Renal cortex interstitium (tissue), 11 donors: ENCODE data around the gene RECQL5. TPM values are rescaled to one million over a fixed set of nuclear protein-coding genes. Genes with fewer than 3 reads are reported as not detected.
A peak's percentile ranks its signal among the peaks of the same experiment; 100 is the strongest.
"Not testable (repeated sequence)": the region's sequence is repeated elsewhere in the genome, so short reads cannot be mapped to it uniquely, and the experiment has no call there.

Experiments
- DNase-seq, 11 donors: peaks; one replicate each; pipeline ENCODE4 v3.0.0-alpha.2; 2013; ENCODE audit warnings: low read depth in 9 of 11, low spot score in 4 of 11; ENCODE audit errors: extremely low read depth in 1 of 11
- polyA plus RNA-seq, 3 donors: library from polyadenylated mRNA; unstranded; fragments of 120-200 nt; gene quantifications; one replicate each; pipeline ENCODE4 v1.2.1, GENCODE V29; 2013; ENCODE audit not compliant: insufficient read length in 3 of 3

The RECQL5 gene
- polyA plus RNA-seq, 3 donors, result 34.6 to 52.3 (median 44.1) TPM

DNA sequence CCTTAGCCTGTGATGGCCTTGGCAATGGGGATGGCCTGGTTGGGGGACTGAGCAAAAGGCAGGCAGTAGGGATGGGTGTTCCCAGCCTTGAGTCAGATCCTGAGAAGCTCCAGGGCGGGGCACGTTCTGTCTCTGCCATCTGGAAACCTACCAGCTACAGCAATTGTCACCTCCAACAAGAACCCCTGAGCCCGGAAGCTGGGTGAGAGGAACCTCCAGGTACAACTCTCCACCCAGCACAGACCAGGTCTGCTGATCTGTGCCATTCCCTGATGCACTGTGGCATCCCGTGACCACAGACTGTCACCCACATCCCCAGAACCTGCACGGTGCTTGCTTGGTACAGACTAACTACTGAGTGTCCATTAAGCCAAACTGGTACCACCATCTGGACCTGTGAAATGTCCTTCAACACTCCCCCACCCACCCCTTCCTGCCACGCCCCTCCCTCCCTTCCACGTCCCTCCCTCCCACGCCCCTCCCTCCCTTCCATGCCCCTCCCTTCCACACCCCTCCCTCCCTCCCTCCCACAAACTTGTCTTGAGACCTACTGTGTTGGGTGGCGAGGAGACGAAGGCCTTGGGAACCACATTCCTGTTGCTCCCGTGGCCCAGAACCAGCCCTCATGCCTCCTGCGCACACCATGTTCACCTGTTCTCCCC lies 62.8 kb downstream of the RECQL5 start:
- DNase-seq, result no peak

DNA sequence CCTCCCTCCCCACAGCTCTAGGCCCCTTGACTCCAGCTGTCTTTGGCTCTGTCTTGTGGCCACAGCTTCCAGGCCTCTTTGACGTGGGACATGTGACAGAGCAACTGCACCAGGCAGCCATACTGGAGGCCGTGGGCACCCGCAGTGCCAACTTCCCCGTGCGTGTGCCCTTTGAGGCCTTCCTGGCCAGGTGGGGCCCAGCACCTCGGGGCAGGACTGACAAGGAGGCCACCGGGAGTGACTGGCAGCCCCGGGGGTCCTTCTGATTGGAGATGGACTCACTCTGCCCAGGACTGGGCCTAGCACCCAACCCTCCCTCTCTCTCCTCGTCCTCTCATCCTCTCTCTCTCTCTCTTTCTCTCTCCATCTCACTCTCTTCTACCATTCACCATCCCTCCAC lies 63.8 kb downstream of the RECQL5 start:
- no peak for DNase-seq

DNA sequence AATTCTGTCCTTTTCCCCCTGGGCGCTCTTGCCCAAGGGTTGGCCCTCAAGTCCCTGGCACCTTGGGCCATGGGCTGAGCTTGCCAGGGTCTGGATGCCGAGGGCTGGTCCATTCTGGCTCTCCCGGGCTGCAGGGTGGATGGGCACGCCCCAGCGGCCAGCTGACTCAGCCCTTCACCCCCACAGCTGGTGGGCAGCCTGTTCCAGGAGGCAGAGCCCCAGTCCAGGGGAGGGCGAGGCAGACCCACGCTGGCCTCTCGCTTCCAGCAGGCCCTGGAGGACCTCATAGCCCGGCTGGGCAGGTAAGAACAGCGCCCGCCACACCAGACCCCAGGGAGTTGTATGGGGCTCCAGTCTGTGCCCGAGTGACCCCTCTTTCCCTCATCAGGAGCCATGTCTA lies 64.3 kb downstream of the RECQL5 start:
- DNase-seq, result no peak

DNA sequence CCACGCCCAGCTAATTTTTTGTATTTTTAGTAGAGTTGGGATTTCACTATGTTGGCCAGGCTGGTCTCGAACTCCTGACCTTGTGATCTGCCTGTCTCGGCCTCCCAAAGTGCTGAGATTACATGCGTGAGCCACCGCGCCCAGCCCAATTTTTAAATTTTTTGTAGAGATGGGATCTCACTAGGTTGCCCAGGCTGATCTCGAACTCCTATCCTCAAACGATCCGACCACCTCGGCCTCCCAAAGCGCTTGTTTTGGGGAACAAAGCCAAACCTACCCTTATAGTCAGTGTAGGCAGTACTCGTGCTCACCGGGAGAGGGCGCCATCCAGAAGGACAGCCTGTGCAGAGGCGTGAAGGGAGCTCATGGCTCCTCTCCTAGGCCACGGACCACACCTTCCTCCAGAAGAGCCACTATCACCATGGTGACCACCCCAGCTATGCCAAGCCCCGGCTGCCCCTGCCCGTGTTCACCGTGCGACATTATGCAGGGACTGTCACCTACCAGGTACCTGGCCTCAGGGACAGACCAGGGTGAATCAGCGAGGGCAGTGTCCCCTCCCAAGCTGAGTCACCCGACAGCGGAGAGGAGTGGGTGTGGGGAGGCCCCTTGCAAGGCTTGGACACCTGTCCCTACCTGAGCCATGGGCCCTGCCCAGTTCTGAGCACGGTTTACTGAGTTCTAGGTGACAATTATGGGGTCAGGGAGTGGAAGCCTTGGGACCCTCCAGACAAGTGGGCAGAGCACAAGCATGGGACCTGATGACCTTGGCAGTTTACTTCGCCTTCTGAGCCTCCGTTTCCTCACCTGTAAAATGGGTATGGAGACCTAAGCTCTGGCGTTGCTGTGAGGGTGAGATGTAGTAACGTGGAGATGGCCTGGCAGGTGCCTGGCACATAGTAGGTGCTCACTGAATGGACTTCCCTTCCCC lies 65.6 kb downstream of the RECQL5 start:
- peak in 2 of 11 donors; percentile 9 to 13 for DNase-seq

DNA sequence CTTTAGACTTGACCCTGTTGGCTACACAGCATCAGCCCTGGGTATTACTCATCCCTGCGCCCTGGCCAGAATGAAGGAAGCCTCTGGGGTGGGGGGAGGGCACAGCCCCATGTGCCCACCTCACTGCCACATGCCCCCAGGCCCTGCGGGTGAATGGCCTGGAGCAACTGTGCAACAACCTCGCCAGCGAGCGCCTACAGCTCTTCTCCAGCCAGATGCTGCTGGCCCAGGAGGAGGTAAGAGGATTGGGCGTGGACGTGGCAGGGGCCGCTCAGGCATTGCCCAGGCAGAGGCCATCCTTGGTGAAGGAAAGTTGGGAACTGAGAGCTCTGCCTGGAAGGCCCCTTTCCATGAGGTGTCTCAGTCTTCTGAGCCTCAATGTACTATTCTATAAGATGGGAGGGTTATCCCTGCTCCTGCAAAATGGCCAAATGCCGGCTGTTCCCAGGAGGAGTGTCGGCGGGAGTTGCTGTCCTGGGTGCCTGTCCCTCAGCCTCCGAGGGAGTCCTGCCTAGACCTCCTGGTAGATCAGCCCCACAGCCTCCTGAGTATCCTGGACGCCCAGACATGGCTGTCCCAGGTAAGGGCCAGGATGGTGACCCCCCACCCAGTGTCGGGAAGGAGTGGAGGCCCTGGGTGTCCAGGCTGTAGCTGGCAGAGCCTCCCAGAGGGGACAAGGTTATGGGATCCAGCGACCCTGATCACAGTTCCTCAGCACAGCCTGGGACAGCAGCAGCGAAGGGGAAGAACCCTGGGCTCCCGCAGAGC lies 70.5 kb downstream of the RECQL5 start:
- no peak for DNase-seq

DNA sequence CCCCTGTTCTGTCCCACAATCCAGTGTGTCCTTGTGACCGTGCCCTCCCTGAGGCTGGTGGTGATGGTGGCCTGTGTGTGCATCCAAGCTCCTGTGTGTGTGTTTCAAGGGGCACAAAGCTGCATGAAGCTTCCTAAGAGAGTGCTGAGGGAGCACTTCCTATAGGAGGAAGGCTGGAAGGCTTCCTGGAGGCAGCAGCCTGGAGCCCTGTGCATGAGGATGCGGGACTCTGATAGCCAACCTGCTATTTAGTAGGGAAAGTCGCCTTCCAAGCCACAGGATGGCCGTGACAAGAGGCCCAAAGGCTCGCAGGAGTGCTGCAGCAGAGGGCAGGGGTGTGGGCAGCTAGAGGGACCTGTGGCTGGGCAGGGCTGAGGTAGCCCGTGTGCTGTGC lies 71.0 kb downstream of the RECQL5 start:
- no peak for DNase-seq

DNA sequence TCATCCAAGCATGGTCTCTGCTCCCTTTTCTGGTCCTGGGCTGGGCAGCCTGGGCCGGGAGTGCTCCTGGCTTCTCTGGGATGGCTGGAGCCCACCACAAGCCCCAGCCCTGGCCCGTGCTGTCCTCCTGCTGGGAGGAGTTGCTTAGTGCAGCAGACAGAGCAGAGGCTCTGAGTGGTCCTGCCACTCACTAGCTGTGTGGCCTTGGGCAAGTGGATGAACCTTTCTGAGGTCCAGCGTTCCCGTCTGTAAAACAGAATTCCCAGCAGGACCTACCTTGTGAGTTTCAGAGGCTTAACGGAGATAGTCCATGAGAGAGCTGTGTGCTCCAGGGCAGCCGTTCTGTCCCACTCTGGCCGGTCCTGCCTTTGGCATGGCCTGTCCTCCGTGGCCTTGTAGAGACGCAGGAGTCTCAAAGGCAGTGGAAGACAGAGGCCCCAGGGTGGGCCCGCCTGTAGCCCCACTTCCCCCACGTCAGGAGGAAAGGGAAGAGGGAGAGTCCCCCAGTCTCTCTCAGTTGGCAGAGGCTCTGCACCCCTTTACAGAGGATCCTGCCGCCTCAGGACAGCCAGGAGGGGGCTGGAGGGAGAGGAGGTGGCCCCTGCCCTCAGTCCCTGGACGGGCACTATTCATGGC lies 71.6 kb downstream of the RECQL5 start:
- no peak for DNase-seq

DNA sequence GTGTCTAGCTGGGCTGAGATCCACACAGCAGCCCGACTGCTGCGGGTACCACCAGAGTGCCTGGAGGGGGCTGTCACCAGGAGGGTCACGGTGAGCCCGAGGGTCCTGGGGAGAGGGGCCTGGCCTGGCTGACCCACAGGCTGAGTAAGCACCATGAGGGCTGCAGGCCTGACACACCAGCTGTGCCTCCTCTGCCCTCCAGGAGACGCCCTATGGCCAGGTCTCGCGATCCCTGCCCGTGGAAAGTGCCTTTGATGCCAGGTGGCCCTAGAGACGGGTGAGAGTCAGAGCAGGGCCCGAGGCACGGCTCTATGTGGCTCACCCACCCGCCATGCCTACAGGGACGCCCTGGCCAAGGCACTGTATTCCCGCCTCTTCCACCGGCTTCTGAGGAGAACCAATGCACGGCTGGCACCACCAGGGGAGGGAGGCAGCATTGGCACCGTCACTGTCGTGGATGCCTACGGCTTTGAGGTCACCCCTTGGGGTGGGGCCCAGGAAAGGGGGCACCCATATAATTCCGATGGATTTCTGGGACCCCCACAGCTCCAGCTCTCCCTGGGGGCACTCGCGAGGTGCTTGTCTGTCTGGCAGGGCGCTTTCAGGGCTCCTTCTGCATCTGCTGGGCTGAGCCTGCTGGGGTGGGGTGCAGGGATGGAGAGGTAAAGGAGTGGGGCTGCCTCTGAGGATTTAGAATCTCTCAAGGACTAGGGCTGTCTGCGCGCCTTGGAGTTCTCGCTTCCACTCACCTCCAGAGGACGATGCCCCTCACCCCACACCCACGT lies 72.3 kb downstream of the RECQL5 start:
- DNase-seq, result no peak

DNA sequence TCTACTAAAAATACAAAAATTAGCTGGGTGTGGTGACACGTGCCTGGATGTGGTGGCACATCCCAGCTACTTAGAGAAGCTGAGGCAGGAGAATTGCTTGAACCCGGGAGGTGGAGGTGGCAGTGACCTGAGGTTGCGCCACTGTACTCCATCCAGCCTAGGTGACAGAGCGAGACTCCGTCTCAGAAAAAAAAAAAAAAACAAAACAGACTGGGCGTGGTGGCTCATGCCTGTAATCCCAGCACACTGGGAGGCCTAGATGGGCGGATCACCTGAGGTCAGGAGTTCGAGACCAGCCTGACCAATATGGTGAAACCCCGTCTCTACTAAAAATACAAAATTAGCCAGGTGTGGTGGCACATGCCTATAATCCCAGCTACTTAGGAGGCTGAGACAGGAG lies 73.5 kb downstream of the RECQL5 start:
- not testable (repeated sequence) for DNase-seq

DNA sequence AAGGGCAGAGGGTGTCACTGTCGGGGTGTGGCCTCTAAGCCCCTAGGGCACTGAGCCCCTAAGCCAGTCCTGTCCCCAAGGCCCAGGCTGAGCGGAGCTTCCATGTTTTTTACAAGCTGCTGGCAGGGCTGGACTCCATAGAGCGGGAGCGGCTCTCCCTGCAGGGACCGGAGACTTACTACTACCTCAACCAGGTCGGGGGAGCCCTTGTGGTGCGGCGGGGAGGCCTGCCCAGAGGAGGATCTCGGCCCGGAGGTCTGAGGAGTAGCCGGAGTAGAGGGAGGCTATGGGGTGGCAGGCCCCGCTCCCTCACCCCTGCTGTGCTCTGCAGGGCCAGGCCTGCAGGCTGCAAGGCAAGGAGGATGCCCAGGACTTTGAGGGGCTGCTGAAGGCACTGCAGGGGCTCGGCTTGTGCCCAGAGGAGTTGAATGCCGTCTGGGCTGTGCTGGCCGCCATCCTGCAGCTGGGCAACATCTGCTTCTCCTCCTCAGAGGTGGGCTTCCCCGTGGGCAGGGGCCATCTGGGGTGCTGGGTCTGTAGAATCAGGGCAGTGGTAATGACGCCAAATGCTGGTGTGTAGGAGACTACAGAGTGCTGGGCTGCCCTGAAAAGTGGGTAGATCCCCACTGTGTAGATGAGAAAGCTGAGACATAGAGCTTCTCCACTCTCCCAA lies 74.5 kb downstream of the RECQL5 start:
- DNase-seq, result no peak

DNA sequence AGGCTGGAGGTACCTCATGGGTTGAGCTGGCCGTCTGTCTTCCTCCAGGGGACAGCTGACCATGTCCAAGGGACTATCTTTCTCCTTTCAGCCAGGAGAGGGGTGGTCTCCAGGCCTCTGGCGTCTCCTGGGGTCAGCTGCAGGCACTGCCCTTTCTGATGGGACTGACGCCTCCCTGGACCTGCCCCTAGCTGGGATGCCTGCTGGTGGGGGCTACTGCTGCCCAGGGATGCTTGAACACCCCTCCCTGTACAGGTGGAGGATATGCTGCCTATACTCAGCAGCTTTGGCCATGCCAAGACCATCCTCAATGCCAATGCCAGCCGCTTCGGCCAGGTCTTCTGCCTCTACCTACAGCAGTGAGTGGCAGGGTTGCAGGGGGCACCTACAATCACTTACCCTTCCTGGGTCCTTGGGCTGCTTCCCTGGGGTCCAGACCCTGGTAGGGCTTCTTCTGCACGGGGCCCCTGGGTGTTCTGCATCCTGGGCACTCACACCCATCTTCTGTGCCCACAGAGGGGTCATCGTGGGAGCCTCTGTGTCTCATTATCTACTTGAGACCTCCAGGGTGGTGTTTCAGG lies 75.1 kb downstream of the RECQL5 start:
- no peak for DNase-seq

DNA sequence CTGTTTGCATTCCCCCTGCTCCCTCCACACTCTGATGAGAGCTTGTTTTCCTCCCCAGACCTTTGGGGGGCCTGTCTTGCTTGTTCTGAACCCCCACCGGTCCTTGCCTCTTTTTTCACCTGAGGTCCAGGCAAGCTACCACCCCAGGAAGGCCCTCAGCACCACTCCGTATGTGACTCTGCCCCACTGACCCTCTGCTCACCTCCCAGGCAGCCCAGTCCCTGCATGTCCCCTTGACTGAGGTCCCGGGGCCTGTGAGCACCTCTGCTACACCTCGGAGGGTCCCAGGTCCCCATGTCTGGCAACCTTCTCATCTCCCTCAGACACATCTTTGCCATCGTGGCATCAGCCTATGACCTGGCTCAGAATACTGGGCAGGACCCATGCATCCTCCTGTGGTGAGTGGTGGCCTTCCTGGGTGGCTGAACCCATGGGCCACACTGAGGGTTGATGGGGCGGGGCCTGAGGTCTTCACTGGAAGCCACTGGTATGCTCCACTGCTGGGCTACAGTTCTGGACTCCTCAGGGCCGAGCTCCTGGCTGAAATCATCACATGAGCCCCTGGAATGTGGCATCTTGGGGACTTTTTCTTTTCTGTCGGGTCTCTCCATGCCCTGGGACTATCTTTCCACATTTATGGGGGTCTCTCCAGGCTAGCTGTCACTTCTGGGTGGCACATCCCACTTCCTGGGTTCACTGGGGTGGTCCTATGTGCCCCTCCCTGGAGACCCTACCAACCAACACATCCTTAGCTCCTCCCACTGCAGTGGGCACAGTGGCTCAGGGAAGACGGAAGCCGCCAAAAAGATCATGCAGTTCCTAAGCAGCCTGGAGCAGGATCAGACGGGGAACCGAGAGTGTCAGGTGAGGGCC lies 75.9 kb downstream of the RECQL5 start:
- DNase-seq, result no peak

DNA sequence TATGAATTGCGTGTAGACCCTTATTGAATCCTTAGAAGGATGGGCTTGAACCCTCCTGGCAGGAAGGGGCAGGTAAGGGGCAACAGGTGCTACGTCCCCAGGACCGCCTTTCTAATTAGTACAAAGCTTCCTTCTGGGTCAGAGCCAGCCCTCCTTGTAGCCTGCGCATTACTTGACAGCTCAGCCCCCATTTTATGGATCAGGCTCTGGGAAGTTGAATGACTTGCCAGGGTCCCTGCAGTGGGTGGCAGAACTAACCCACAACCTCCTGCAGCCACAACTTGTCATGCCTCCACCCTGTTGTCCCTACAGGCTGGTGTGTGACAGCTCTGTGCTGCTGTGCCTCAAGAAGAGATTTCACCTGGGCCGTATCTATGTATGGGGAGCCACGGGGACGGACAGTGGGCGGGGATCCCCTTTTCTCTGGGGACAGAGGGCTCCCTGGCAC lies 76.6 kb downstream of the RECQL5 start:
- no peak for DNase-seq

DNA sequence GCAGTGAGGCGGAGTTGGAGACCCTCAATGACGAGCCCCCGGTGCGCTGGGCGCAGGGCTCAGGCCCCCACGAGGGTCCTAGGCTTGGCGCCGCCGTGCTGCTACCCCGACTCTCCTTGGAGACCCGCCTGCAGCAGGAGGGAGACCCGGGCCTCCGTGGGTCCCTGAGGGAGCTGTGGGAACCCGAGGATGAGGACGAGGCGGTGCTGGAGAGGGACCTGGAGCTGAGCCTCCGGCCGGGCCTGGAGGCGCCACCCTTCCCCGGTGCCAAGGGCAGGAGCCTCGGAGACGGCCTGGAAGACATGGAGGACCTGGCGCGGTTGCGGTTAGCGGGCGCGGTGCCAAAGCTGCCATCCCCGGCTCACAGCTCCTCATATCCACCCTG lies 77.0 kb downstream of the RECQL5 start:
- DNase-seq, result no peak

DNA sequence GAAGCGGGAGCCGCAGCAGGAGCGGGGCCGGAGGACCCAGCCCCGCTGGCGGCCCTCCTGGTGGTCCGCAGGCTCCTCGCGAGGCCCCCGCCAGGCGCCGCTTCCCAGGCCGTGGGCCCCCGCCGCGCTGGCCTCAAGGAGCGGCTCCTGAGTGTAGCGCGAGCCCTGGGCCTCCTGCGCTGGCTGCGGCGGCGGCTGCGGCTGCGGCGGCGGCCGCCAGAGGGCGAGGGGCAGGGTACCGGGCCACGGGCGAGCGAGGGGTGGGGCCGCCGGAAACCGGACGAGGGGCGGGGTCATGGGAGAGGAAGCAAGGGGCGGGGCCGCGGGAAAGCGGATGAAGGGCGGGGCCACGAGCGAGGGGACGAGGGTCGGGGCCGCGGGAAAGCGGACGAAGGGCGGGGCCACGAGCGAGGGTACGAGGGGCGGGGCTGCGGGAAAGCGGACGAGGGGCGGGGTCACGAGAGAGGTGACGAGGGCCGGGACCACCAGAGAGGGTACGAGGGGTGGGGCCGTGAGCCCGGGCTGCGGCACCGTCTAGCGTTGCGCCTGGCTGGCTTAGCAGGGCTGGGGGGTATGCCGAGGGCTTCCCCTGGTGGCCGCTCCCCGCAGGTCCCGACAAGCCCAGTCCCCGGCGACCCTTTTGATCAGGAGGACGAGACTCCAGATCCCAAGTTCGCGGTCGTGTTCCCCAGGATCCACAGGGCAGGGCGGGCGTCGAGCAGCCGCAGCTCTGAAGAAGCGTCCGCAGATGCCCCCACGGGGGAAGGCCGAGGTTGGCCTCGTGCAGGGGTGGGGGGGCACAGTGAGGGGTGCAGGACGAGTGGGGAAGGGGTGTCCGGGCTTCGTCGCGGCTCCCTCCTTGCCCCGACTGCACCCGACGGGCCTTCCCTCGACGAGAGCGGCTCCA lies 77.7 kb downstream of the RECQL5 start:
- DNase-seq, result peak; percentile 74 to 91 (median 90)

DNA sequence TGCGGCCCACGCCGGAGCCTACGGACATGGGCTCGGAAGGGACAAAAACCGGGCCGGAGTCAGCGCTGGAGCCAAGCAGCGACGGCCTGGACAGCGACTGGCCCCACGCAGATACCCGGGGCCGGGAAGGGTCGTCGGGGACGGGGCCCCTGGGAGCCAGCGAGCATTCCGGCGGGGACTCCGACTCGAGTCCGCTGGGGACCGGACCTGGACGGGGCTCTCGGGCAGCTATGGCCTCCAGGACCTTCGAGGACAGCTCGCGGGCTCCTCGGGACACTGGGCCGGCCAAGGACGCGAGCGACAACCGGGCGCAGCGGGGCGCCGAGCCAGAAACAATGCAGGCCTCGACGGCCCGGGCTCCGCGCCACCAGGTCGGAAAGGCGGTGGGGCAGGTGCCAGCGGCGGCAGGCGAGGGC lies 78.3 kb downstream of the RECQL5 start:
- DNase-seq, result peak in 6 of 11 donors; percentile 10 to 34 (median 26)
